IPS-11a (cell line): ENCODE results near the gene JPH4.

Source experiments
- H3K4me3 ChIP-seq: one replicate; pipeline ENCODE4 v1.5.1; 2013; ENCODE audit warnings: low read depth, low read length, control low read depth

The JPH4 gene

GRCh38 chr14:23532658-23533057 is 45.9 kb downstream of the JPH4 start:
- H3K4me3 ChIP-seq, result no peak overlapping the region

GRCh38 chr14:23531391-23531790 is 47.2 kb downstream of the JPH4 start:
- H3K4me3 ChIP-seq, result no peak overlapping the region

GRCh38 chr14:23530375-23531055 is 48.1 kb downstream of the JPH4 start:
- H3K4me3 ChIP-seq, result no peak overlapping the region

- H3K4me3 ChIP-seq, result no peak overlapping the region
These were observed 49.6 kb downstream of the JPH4 start for GRCh38 chr14:23529016-23529415.

GRCh38 chr14:23528555-23528954 is 50.0 kb downstream of the JPH4 start:
- no peak overlapping the region for H3K4me3 ChIP-seq

- no peak overlapping the region for H3K4me3 ChIP-seq
These were observed 53.0 kb downstream of the JPH4 start for GRCh38 chr14:23525611-23526010.

- no peak overlapping the region for H3K4me3 ChIP-seq
These were observed 53.6 kb downstream of the JPH4 start for GRCh38 chr14:23524954-23525353.

GRCh38 chr14:23523229-23524016 is 55.2 kb downstream of the JPH4 start:
- no peak overlapping the region for H3K4me3 ChIP-seq

- H3K4me3 ChIP-seq, result no peak overlapping the region
These were observed 55.9 kb downstream of the JPH4 start for GRCh38 chr14:23522643-23523198.

- no peak overlapping the region for H3K4me3 ChIP-seq
These were observed 56.6 kb downstream of the JPH4 start for GRCh38 chr14:23521785-23522640.

- no peak overlapping the region for H3K4me3 ChIP-seq
These were observed 57.6 kb downstream of the JPH4 start for GRCh38 chr14:23520899-23521533.

GRCh38 chr14:23518709-23519108 is 59.9 kb downstream of the JPH4 start:
- no peak overlapping the region for H3K4me3 ChIP-seq
